ENCODE measurements around the gene TCTN1. TPM values are rescaled to one million over a fixed set of nuclear protein-coding genes. Genes with fewer than 3 reads are reported as not detected.

TCTN1 gene
- total and polyA plus RNA-seq, 2 of the 4 experiments (the other 2 are of a cell fraction): 11.7 to 18.8 TPM

- no peak for TF ChIP-seq USF2 (IDR thresholded peaks at IDR 0.05; ENCODE audit: low read depth, low read length)
Observed at GRCh38 chr12:110582276-110583136, 31.4 kb upstream of the TCTN1 start (continued).

All from IMR-90 (cell line).